HEK293T (cell line): ENCODE data around the gene HES4.

Experiments
- BHLHE40 ChIP-seq: fragments of 450-650 bp; IDR thresholded peaks from 2 replicates; pipeline ENCODE4 v1.6.1; 2016; ENCODE audit warnings: mild to moderate bottlenecking, moderate library complexity, borderline replicate concordance
- ELF4 ChIP-seq: fragments of 450-650 bp; IDR thresholded peaks from 2 replicates; pipeline ENCODE4 v1.6.1; 2017; ENCODE audit warnings: antibody characterized with exemption
- HDGF ChIP-seq: fragments of 450-650 bp; IDR thresholded peaks from 2 replicates; pipeline ENCODE4 v1.6.1; 2017; ENCODE audit warnings: antibody characterized with exemption, borderline replicate concordance
- NFRKB ChIP-seq: fragments of 450-650 bp; IDR thresholded peaks from 2 replicates; pipeline ENCODE4 v1.6.1; 2016; ENCODE audit warnings: mild to moderate bottlenecking, moderate library complexity
- PKNOX1 ChIP-seq: fragments of 450-650 bp; IDR thresholded peaks from 2 replicates; pipeline ENCODE4 v1.6.1; 2016
- SP1 ChIP-seq: fragments of 450-650 bp; IDR thresholded peaks from 2 replicates; pipeline ENCODE4 v1.6.1; 2017
- SUZ12 ChIP-seq: fragments of 450-650 bp; IDR thresholded peaks from 2 replicates; pipeline ENCODE4 v1.6.1; 2016; ENCODE audit warnings: mild to moderate bottlenecking
- ZNF384 ChIP-seq: fragments of 450-650 bp; IDR thresholded peaks from 2 replicates; pipeline ENCODE4 v1.6.1; 2016

GRCh38 chr1:1043921-1044320, 44.0 kb upstream of the HES4 start:
- TF ChIP-seq HDGF, result no peak
- TF ChIP-seq SUZ12, result no peak
- TF ChIP-seq PKNOX1, result no peak
- no peak for TF ChIP-seq ZNF384
- TF ChIP-seq ELF4, result no peak
- no peak for TF ChIP-seq SP1
- TF ChIP-seq NFRKB, result no peak
- TF ChIP-seq BHLHE40, result no peak
